ENCODE measurements around the gene ALKBH2.
"Not testable (repeated sequence)": the region's sequence is repeated elsewhere in the genome, so short reads cannot be mapped to it uniquely, and the experiment has no call there.

The ALKBH2 gene

DNA sequence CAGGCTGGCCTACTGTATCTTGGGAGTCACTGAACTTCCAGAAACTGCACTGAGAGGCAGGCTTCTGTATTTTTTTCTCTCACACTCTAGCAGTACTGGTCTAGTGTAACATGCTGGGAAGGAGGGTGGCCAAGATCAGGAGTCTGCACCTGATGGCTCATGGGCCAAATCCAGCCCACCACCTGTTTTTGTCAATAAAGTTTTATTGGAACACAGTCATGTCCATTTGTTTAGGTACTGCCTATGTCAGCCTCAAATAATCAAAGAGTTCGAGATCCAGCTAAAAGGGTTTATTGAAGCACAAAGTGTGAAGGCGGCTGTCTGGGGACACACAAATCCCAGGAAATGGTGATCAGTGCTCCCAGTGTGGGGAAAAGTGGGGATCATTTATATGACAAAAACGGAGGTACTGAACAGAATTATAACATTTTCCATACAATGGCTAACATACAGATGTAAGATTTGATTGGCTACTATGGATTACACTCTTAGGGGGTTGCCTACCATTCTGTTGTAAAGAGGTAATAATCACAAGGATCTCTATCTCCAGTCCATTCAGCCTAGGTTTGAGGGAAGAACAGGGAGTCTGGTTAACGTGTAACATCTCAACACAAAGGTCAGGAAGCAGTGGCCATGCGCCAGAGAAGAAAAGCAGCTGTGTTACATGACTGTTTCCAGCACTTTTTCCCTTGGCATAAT, 28.0 kb downstream of the ALKBH2 start:
- DNase-seq = no peak

DNA sequence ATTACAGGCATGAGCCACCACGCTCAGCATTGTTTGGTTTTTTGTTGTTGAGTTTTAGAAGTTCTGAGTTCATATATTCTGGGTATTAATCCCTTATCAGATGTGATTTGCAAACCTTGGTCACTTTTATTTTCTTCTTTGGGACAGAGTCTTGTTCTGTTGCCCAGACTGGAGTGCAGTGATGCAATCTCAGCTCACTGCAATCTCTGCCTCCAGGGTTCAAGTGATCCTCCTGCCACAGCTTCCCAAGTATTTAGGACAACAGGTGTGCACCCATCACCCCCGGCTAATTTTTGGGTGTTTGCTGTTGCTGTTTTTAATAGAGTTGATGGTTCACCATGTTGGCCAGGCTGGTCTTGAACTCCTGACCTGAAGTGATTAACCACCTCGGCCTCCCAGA, 29.1 kb downstream of the ALKBH2 start:
- no peak for DNase-seq

DNA sequence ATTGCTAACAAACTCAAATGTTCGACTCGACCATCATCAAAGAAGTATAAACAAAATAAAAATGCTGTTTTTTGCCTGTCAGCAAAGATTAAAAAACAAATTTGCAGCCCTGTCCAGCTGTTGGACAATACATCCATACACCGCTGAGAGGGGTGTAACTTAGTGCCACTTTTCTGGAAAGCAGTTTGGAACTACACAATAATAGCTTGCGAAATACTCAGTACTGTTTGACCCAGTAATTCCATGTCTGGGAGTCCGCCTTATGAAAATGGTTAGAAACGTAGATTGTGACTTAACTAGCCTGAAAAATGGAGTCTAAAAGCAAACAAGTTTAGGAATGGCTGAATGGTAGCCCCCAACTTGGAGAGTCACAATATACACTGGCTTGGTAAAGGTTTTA, 34.5 kb downstream of the ALKBH2 start:
- no peak for DNase-seq

DNA sequence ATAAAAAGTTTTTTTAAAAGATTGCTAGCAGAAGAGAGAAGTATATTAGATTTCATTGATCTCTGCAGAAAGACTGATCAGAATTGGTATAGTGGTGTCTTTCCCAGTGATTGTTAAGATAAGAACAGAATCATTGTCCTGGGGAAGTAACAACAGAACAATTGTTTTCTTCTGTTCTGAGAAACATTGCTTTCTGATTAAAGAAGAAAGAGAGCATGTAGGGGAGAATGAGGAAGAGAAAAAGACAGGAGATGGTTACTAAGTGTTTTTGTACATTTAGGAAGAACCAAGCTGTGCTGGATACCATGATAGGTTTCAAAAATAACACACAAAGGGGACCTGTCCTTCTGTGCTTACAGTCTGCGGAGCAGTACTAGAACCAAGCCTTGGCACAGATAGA, 35.9 kb downstream of the ALKBH2 start:
- no peak for DNase-seq

DNA sequence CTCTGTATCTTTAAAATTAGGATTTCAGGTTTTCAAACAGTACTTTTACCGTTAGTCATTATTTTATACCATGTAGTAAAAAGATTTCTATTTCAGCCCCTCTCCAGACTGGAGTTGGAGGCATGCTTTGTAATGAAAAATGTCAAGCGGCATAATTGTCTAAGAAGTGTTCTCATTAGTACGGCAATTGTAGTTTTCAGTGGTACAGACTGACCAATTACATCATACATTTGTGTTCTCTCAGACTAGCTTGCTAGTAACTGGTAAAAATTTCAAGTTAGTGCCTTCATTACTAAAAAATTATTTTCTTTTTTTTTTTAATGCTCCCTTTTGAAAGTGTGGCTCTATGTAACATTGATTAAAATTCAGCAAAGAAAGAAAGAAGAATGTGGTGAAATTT, 36.4 kb downstream of the ALKBH2 start:
- no peak for DNase-seq

DNA sequence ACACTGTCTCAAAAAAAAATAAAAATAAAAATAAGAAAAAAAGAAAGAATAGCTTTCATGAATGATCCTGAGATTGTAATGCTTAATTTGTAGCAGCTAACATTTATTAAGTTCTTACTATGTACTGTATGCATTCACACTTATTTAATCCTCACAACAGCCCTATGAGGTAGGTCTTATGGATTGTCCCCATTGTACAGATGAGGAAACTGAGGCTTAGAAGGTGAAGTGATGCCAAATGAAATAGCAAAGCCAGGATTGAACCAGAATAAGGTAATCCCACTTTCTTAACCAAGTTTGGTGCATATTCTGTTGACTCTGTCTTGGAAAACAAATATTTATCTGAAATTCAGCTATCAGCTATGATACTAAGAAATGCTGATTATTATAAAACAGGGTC, 38.8 kb downstream of the ALKBH2 start:
- no peak for DNase-seq

DNA sequence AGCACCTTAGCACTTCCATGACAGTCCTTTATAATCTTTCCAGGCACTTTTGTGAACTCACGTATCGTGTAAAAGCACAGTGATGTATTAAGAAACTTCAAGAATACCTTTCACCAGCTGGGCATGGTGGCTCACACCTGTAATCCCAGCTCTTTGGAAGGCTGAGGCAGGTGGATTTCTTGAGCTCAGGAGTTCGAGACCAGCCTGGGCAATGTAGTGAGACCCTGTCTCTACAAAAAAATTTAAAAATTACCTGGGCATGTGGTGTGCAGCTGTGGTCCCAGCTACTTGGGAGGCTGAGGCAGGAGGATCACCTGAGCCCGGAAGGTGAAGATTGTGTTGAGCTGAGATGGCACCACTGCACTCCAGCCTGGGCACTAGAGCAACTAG, 39.2 kb downstream of the ALKBH2 start:
- not testable (repeated sequence) for DNase-seq

DNA sequence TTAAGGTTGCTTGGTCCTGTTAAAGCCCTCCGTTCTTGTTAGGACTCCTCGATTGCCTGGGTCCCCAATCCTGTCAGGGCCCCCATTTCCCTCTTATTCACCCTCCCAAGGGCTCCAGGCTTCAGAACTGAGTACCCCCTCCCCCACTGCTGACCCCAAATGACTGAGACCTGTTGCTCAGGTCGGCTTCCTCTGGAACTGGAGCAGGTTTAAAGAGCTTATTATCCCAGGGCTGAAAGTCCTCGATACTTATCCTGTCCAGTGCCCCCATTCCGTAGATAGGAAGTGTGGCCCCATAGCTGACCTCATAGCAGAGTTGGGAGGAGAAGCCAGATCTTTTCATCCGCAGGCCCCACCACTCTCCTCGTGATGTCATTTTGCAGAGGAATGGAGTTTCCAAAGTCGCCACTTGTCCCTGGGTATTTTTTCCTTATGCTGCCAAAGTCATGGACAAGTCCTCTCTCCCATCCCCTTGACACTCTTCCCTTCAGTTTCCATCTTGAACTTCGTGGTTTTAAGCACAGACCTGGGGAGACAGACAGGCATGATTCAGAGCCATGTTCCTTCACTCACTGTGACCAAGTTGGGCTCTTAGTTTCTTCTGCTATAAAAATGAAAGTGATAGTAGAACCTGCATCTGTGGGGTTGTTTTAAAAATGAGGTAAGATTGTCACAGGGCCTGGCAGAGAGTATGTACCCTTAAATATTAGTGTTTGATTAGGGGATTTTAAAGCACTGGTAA, 39.7 kb downstream of the ALKBH2 start:
- DNase-seq = peak in 1 of 2 donors; percentile 72

DNA sequence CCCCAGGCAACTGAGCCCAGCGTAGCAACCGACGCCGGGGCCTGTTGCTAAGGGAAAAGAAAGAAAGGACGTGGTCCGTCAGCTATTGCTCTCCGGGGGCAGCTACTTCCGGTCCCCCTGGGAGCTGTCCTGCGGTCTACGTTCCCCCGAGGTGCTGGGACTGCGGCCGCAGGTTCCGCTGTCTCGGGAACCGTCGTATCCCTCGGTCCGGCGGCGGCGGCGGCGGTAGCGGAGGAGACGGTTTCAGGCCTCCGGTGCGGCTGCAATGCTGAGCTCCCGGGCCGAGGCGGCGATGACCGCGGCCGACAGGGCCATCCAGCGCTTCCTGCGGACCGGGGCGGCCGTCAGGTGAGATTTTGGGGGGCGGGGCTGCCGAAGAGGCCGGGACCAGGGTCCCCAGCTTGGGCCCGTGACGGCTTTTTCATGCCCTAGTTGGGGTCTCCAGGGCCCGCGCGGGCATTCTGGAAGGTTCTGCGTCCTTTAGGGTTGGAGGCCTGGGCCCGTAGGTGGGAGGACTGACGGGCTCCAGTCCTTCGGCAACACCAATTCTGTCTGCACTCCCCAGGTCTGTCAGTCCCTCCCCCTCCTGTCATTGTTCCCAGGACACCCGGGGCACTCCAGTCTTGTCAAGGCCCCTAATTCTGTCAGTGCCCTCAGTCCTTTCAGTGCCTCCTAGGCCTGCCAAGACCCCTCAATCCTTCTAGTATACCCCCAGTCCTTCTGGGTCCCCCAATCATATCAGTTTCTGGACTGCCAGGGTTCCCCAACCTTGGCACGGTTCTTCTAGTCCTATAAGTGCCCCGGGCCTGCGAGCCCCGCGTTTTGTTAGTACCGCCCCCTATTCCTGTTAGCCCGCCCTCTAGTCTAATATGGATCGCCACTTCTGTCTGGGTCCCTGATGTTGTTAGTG, 40.6 kb downstream of the ALKBH2 start, which contains the start of gene USP30:
Gene USP30, plus strand, starts transcription at position 163 of the 910 bp plus-strand sequence. Its CDS starts 103 bp downstream, at position 266.
- DNase-seq = peak; percentile 83 to 86

DNA sequence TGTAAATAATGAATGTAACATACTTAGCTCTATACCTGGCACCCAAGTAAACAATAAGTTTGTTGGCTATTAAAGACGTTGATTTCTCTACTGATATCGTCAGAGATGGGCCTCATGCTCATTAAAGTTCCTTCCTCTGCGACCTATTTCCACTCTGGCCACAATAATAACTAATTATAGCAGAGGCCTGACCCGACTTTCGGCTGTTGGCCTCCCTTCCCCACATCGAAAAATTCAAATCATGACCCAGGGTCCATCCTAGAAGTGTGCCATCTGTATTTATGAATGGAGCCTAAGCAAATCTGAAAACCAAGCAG, 41.2 kb downstream of the ALKBH2 start:
- DNase-seq = no peak

DNA sequence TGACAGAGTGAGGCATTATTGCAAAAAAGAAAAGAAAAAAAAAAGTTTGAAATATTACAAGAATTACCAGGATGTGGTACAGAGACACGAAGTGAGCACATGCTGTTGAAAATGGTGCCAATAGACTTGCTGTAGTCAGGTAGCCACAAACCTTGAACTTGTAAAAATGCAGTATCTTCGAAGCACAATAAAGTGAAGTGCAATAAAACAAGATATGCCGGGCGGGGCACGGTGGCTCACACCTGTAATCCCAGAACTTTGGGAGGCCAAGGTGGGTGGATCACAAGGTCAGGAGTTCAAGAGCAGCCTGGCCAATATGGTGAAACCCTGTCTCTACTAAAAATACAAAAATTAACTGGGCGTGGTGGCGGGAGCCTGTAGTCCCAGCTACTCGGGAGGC, 43.5 kb downstream of the ALKBH2 start:
- not testable (repeated sequence) for DNase-seq

DNA sequence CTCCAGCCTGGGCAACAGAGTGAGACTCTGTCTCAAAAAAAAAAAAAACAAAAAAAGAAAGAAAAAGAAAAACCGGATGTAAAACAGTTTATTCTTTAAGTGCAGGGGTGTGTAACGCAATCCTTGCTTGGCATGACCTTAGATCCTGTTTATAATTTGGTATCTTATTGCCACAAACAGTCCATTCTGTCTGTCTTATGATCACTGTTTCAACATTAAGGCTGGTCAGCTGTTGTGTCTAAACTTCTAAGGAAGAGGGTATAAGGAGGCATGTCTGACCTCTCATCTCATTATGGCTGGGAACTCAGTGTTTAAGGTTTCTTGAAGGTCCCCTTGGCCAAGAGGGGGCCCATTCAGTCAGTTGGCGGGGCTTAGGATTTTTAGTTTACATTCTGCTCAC, 44.6 kb downstream of the ALKBH2 start:
- not testable (repeated sequence) for DNase-seq

DNA sequence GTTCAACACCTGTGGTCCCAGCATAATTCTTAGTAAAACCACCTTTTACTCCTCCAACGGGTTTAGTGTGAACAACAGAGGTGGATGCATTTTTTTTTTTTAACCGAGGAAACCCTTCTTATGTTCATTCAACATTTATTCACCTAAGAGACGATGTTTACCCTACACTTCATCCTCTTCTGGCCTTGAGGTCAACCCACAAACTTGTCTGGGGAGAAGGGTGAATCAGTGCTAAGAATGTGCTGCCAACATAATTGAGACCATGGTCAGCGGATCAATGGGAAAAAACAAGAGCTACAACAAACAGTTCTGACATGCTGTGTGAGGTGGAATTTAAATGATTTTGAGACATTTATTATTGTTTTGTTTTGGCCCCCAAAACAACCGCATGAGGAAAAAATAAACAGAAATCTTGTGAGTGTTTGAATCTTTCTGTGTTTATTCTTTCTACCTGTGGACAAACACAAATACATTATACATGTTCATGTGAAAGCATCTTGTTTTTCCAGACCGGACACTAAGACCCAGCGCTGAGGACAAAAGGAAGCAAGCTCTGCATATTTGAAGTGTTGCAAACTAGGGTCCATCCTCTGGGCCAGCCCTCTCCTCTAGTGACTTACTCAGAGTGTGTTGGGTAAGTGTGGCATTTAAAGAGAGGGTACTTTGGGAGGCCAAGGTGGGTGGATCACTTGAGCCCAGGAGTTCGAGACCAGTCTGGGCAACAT, 46.0 kb downstream of the ALKBH2 start:
- no peak for DNase-seq

DNA sequence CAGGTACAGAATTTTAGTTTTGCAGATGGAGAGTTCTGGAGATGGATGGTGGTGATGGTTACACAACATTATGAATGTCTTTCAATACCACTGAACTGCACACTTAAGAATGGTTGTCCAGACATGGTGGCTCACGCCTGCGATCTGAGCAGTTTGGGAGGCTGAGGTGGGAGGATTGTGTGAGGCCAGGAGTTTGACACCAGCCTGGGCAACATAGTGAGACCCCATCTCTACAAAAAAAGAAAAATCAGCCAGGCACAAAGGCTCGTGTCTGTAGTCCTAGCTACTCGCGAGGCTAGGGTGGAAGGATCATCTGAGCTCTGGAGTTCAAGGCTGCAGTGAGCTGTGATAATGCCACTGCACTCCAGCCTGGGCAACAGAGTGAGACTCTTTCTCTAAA, 49.0 kb downstream of the ALKBH2 start:
- no peak for DNase-seq

Data from CD4-positive, alpha-beta T cell treated with Interleukin-1 beta for 1 hour (primary cell).